ENCODE results near the gene PLEKHO1.

DNA sequence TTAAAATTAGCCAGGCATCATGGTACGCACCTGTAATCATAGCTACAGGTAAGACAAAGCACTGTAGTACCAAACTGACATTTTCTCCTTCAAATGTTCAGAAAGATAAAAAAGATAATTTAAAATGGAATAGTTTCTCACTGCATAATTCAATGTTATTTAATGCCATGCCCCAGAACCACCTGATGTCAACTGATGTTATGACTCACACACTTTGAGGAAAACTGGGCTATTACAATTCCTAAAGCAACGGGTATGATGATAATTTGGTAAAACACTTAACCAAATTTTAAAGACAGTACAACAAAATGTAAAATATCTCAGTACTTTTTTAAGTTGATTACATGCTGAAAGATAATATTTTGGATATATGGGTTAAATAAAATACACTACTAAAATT is 22.9 kb upstream of the PLEKHO1 start:
- no peak for TF ChIP-seq POLR2A (IDR thresholded peaks at IDR 0.05)
- TF ChIP-seq, protein P1, sequence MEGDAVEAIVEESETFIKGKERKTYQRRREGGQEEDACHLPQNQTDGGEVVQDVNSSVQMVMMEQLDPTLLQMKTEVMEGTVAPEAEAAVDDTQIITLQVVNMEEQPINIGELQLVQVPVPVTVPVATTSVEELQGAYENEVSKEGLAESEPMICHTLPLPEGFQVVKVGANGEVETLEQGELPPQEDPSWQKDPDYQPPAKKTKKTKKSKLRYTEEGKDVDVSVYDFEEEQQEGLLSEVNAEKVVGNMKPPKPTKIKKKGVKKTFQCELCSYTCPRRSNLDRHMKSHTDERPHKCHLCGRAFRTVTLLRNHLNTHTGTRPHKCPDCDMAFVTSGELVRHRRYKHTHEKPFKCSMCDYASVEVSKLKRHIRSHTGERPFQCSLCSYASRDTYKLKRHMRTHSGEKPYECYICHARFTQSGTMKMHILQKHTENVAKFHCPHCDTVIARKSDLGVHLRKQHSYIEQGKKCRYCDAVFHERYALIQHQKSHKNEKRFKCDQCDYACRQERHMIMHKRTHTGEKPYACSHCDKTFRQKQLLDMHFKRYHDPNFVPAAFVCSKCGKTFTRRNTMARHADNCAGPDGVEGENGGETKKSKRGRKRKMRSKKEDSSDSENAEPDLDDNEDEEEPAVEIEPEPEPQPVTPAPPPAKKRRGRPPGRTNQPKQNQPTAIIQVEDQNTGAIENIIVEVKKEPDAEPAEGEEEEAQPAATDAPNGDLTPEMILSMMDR (IDR thresholded peaks at IDR 0.05): no peak

Measured in thyroid gland (tissue), 4 donors.